Pancreas (tissue), 10 donors: Measurements from ENCODE around the gene FAM163B. TPM values are rescaled to one million over a fixed set of nuclear protein-coding genes. Genes with fewer than 3 reads are reported as not detected.

ENCODE experiments used
- ATAC-seq, 4 donors: fragments of 200-7000 bp; cut with Tn5 transposase; one replicate each; pipeline versions ENCODE4 v1.8.0 to v1.9.1; 2020; ENCODE audit warnings: mild to moderate bottlenecking in 4 of 4, moderate library complexity in 4 of 4
- DNase-seq, 6 donors: peaks; one replicate each; pipeline ENCODE4 v3.0.0-alpha.2; 2020
- FAIRE-seq: peaks from 2 replicates; lab custom pipeline; 2012; peaks lifted over from hg19 to GRCh38; lab: Jason Lieb, UNC
- H3K27ac ChIP-seq, 4 donors: fragments of 200-600 bp; sonication (generic); 1 replicate in 3 of 4; 2 replicates in 1 of 4; pipeline versions ENCODE4 v1.5.0 to v1.8.0; 2020
- H3K27me3 ChIP-seq, 4 donors: fragments of 200-600 bp; one replicate each; pipeline ENCODE4 v1.8.0; 2021
- H3K36me3 ChIP-seq, 3 donors: fragments of 200-600 bp; sonication (generic) in 1 of 3; one replicate each; pipeline versions ENCODE4 v1.5.0 to v1.8.0; 2020 to 2021
- H3K4me1 ChIP-seq, 3 donors: fragments of 200-600 bp; one replicate each; pipeline ENCODE4 v1.8.0; 2021
- H3K4me3 ChIP-seq, 4 donors: fragments of 200-600 bp; sonication (generic) in 2 of 4; one replicate each; pipeline versions ENCODE4 v1.5.0 to v1.8.0; 2020 to 2021
- H3K9me3 ChIP-seq, 4 donors: fragments of 200-600 bp; one replicate each; pipeline ENCODE4 v1.8.0; 2021
- whole genome bisulfite sequencing, 2 donors: extraction: QIAGEN DNeasy Blood & Tissue Kit; methylation state at CpG; one replicate each; pipeline ENCODE4 v1.1.7; 2013; 5-methylcytosine and 5-hydroxymethylcytosine counted together
- intact Hi-C, 3 donors: fragments of 100-400 bp; cut with DNase I; formaldehyde crosslinking; loops; one replicate each; pipeline versions ENCODE4 v1.11.1 to v1.14.2; 2022
- polyA plus RNA-seq, 2 donors: library from polyadenylated mRNA; stranded (reverse); fragments of 200-250 nt; gene quantifications; one replicate each; pipeline ENCODE4 v1.2.3, GENCODE V29; 2013
- total RNA-seq, 6 donors: library from RNA; stranded (reverse); fragmentation: NEBNext Ultra II Directional in 4 of 6; extraction: Animal tissue kit (Norgen Biotek cat#: 25700) in 4 of 6; gene quantifications; one replicate each; pipeline versions ENCODE4 v1.2.1 to v1.2.4, GENCODE V29; 2021 to 2023
- TF ChIP-seq, protein P1 (sequence below), 4 donors: fragments of 200-600 bp; sonication (generic) in 3 of 4; IDR thresholded peaks; one replicate each; pipeline versions ENCODE4 v1.5.0 to v1.8.0; 2021; ENCODE audit warnings: antibody characterized with exemption in 4 of 4
- donor health status: healthy with polysubstance abuse.
- donor health status: DM: no; HTN: no; CAD: no; lungs with moderate emphysema.
- donor health status: DM: no; HTN: no; CAD: no.
- donor health status: control.
- donor health status: control.
- donor health status: Bipolar disorder and iron deficiency.
- donor health status: DM: yes; HTN: yes; CAD: no.
- donor health status: DM: no; HTN: no; CAD: no.
- donor health status: DM: no; HTN: no; CAD: no.
- donor health status: DM: yes; HTN: yes; CAD: no.

FAM163B gene
- total and polyA plus RNA-seq, 8 donors: not detected

DNA sequence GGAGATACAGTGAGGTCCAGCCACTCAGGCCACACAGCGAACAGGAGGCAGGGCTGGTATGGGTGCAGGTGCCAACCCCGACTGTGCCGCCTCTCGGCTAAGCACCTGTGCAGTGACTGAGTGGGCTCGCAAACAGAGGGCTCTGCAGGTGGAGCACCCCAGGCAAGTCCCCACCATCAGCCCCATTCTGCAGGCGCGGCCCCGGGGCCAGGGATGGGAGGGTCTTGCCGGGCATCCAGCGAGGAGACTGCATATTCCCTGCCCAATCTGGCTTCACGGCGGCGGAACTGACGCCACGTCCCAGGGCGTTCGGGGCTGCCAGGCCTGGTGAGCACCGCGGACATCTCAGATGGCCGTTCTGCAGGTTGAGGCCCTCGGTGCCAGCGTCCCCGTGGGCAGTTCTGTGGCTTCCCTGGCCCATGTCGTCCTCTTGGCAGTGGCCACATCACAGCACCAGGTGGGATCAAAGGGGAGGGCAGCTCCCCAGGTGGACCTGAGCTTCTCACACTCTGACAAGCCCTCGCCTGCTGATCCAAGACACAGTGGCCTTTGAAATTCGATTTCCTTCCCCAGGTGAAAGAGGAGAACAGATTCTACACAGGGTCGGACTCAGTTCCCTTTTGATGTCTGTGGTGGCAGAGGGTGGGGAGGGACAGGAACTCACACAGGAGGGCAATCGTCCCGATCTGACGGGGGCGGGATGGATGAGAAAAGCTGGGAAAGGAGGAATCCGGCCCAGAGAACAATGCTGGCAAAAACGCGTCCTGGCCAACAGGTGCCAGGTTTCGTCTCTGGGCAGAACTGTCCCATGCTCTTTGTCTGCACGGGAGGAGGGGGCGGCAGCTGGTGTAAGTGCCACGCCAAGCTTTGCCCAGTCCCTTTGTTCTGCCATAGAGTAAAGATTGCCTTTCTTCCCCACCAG lies 45.8 kb upstream of the FAM163B start:
- H3K9me3 ChIP-seq: no peaks in the 10 kb centered on the region
- no peaks in the 10 kb centered on the region for H3K27me3 ChIP-seq
- peaks cover 8 to 15% (median 13%) of the 10 kb centered on the region in 3 donors for H3K4me1 ChIP-seq
- ATAC-seq: no peak
- H3K4me3 ChIP-seq: no peak overlapping the region
- WGBS, 2 donors: 45 to 46% methylated on average over 38 of the region's 38 CpGs
- no peaks in the 10 kb centered on the region for H3K36me3 ChIP-seq
- TF ChIP-seq, protein P1, sequence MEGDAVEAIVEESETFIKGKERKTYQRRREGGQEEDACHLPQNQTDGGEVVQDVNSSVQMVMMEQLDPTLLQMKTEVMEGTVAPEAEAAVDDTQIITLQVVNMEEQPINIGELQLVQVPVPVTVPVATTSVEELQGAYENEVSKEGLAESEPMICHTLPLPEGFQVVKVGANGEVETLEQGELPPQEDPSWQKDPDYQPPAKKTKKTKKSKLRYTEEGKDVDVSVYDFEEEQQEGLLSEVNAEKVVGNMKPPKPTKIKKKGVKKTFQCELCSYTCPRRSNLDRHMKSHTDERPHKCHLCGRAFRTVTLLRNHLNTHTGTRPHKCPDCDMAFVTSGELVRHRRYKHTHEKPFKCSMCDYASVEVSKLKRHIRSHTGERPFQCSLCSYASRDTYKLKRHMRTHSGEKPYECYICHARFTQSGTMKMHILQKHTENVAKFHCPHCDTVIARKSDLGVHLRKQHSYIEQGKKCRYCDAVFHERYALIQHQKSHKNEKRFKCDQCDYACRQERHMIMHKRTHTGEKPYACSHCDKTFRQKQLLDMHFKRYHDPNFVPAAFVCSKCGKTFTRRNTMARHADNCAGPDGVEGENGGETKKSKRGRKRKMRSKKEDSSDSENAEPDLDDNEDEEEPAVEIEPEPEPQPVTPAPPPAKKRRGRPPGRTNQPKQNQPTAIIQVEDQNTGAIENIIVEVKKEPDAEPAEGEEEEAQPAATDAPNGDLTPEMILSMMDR (IDR thresholded peaks at IDR 0.05): no peak
- DNase-seq: peak in 1 of 6 donors; percentile 70
- no peak overlapping the region for H3K27ac ChIP-seq
- intact Hi-C loops: no loop called here
- FAIRE-seq: no peak

DNA sequence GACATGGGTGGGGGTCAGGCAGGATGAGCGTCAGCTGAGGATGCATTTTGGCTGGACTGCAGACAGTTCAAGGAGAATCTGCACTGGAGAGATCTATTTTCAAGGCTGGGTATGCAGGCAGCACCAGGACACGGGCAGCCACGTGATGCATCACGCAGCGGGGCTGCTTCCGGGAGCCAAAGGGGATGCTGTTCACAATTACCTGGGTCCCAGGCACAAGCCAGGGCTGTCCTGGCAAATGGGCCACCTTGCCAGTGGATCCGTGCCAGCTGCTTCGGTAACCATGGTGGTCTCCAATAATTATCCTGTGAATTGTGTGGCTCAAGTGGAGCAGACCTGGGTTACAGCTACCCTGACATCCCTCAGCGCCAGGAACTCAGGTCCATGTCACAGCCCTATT lies 44.4 kb upstream of the FAM163B start:
- intact Hi-C loops: no loop called here
- H3K4me1 ChIP-seq: peaks cover 0 to 6% (median 5%) of the 10 kb centered on the region in 3 donors
- TF ChIP-seq, protein P1 (IDR thresholded peaks at IDR 0.05): no peak
- no peak overlapping the region for H3K27ac ChIP-seq
- 58 to 74% methylated on average over 9 of the region's 9 CpGs for WGBS, 2 donors
- no peak overlapping the region for H3K4me3 ChIP-seq
- no peaks in the 10 kb centered on the region for H3K9me3 ChIP-seq
- DNase-seq (peak in 1 of 6 donors; percentile 57), FAIRE-seq (no peak), ATAC-seq (no peak)
- no peaks in the 10 kb centered on the region for H3K36me3 ChIP-seq
- no peaks in the 10 kb centered on the region for H3K27me3 ChIP-seq

DNA sequence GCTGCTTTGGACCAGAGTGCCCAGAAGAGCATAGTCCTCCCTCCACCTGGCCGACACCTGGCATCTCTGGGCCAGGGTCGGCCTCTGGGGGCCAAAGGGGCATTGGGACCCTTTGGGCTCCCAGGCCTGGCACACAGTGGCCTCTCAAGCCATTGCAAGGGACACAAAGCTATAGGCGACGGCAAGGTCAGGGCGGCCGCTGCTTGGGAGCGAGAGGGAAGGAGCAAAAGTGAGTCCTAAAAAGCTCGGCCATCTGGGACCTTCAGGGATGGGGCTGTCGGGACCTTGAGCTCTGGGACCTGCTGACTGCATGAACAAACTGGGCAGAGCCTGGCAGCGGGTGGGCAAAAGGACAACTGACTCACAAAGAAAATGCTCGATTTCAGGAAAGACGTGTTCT lies 40.8 kb upstream of the FAM163B start:
- Histone ChIP-seq H3K27ac (no peak overlapping the region), H3K36me3 (no peaks in the 10 kb centered on the region), H3K4me1 (no peaks in the 10 kb centered on the region), H3K9me3 (no peaks in the 10 kb centered on the region), H3K4me3 (no peak overlapping the region), H3K27me3 (no peaks in the 10 kb centered on the region)
- no peak for FAIRE-seq
- WGBS, 2 donors: 80 to 84% methylated on average over 12 of the region's 12 CpGs
- TF ChIP-seq, protein P1 (IDR thresholded peaks at IDR 0.05): no peak
- DNase-seq: peak in 2 of 6 donors; percentile 10 to 34
- no peak for ATAC-seq
- intact Hi-C loops: no loop called here

DNA sequence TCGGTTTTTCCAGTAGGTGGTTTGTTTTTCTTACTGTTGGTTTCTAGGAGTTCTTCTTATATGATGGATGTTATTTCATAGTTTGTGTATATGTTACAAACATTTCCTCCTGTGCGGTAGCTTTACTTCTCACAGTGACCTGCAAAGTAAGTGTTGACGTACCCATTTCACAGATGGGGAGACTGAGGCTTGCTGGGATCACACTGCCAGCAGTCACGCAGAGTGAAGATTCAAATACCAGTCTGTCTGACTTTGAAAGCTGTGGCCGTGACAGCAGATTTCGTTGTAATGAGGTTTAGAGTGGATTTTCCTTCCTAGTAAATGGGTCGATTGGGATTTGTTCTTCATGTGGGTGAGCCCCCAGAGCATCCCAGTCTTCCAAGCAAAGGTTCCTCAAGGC lies 40.0 kb upstream of the FAM163B start:
- Histone ChIP-seq H3K27me3 (no peaks in the 10 kb centered on the region), H3K27ac (no peak overlapping the region), H3K36me3 (no peaks in the 10 kb centered on the region), H3K4me3 (no peak overlapping the region), H3K4me1 (no peaks in the 10 kb centered on the region), H3K9me3 (no peaks in the 10 kb centered on the region)
- DNase-seq (no peak), FAIRE-seq (no peak), ATAC-seq (no peak)
- TF ChIP-seq, protein P1 (IDR thresholded peaks at IDR 0.05): no peak
- intact Hi-C loops: no loop called here
- 73 to 82% methylated on average over 7 of the region's 7 CpGs for WGBS, 2 donors
